Neural cell (in vitro differentiated cells): ENCODE data around the gene ADGRB3. TPM values are rescaled to one million over a fixed set of nuclear protein-coding genes. Genes with fewer than 3 reads are reported as not detected.

Experiments used
- H2AFZ ChIP-seq: fragments of 200-600, 300-800 bp; sonication (generic), shearing (Covaris generic); 2 replicates; pipeline ENCODE4 v1.6.0; 2014; ENCODE audit warnings: low read depth, mild to moderate bottlenecking, antibody characterized with exemption, low read length, moderate library complexity
- H3F3A ChIP-seq: fragments of 200-600 bp; shearing (Covaris generic); 2 replicates; pipeline ENCODE4 v1.6.1; 2016; ENCODE audit warnings: mild to moderate bottlenecking, moderate library complexity, mixed read lengths, antibody characterized with exemption, low read length; ENCODE audit not compliant: insufficient read depth, poor library complexity, severe bottlenecking
- H3K27ac ChIP-seq: fragments of 200-600, 300-800 bp; sonication (generic), shearing (Covaris generic); 2 replicates; pipeline ENCODE4 v1.5.1; 2014; ENCODE audit warnings: mild to moderate bottlenecking, low read length, moderate library complexity
- H3K27me3 ChIP-seq: fragments of 300-800, 200-600 bp; sonication (generic), shearing (Covaris generic); 2 replicates; pipeline ENCODE4 v1.6.0; 2014; ENCODE audit warnings: mild to moderate bottlenecking, low read depth, low read length, moderate library complexity; ENCODE audit not compliant: insufficient read depth
- H3K36me3 ChIP-seq: fragments of 300-800, 200-600 bp; sonication (generic), shearing (Covaris generic); 2 replicates; pipeline ENCODE4 v1.5.1; 2014; ENCODE audit warnings: mild to moderate bottlenecking, antibody characterized with exemption, low read length, moderate library complexity; ENCODE audit not compliant: insufficient read depth
- H3K4me2 ChIP-seq: fragments of 300-800, 200-600 bp; sonication (generic), shearing (Covaris generic); 2 replicates; pipeline ENCODE4 v1.6.0; 2014; ENCODE audit warnings: mild to moderate bottlenecking, low read length
- H3K4me3 ChIP-seq: fragments of 300-800, 200-600 bp; sonication (generic), shearing (Covaris generic); 2 replicates; pipeline ENCODE4 v1.5.1; 2014; ENCODE audit warnings: mild to moderate bottlenecking, low read length, moderate library complexity
- H3K79me2 ChIP-seq: fragments of 200-600 bp; shearing (Covaris generic); replicated peaks from 2 replicates; pipeline ENCODE4 v1.6.0; 2014; ENCODE audit warnings: mild to moderate bottlenecking, low read length, moderate library complexity; ENCODE audit not compliant: insufficient read depth
- H3K9ac ChIP-seq: fragments of 300-800, 200-600 bp; sonication (generic), shearing (Covaris generic); 2 replicates; pipeline ENCODE4 v1.6.1; 2016; ENCODE audit warnings: mild to moderate bottlenecking, low read length, mixed read lengths
- H3K9me2 ChIP-seq: fragments of 200-600 bp; shearing (Covaris generic); 2 replicates; pipeline ENCODE4 v1.6.1; 2016; ENCODE audit warnings: mild to moderate bottlenecking, low read length, mixed read lengths; ENCODE audit not compliant: insufficient read depth
- H3K9me3 ChIP-seq: fragments of 200-600, 300-800 bp; sonication (generic), shearing (Covaris generic); 2 replicates; pipeline ENCODE4 v1.6.1; 2016; ENCODE audit warnings: mild to moderate bottlenecking, mixed run types, low read length, moderate library complexity, mixed read lengths
- H4K20me1 ChIP-seq: fragments of 200-600 bp; shearing (Covaris generic); 2 replicates; pipeline ENCODE4 v1.6.1; 2016; ENCODE audit warnings: mild to moderate bottlenecking, mixed run types; ENCODE audit not compliant: insufficient read depth
- CTCF ChIP-seq: fragments of 450-650 bp; IDR thresholded peaks from 2 replicates; pipeline ENCODE4 v1.5.1; 2014; ENCODE audit warnings: antibody characterized with exemption, mild to moderate bottlenecking, moderate library complexity; ENCODE audit not compliant: poor library complexity, severe bottlenecking
- EP300 ChIP-seq: fragments of 450-650 bp; conservative IDR thresholded peaks from 2 replicates; pipeline ENCODE4 v1.6.1; 2014; ENCODE audit warnings: antibody characterized with exemption, mild to moderate bottlenecking, moderate library complexity; ENCODE audit not compliant: poor library complexity, severe bottlenecking
- EZH2 ChIP-seq: fragments of 200-600, 300-800 bp; shearing (Covaris generic), sonication (generic); IDR thresholded peaks from 2 replicates; pipeline ENCODE4 v1.6.1; 2014; ENCODE audit warnings: antibody characterized with exemption, low read length, borderline replicate concordance, mild to moderate bottlenecking; ENCODE audit not compliant: insufficient read depth, poor library complexity, severe bottlenecking
- MXI1 ChIP-seq: fragments of 450-650 bp; conservative IDR thresholded peaks from 2 replicates; pipeline ENCODE4 v1.6.1; 2014; ENCODE audit warnings: antibody characterized with exemption, mild to moderate bottlenecking; ENCODE audit not compliant: poor library complexity, severe bottlenecking
- POLR2AphosphoS5 ChIP-seq: IDR thresholded peaks from 2 replicates; pipeline ENCODE4 v1.6.1; 2012
- RAD21 ChIP-seq: fragments of 450-650 bp; conservative IDR thresholded peaks from 2 replicates; pipeline ENCODE4 v1.6.1; 2014; ENCODE audit warnings: antibody characterized with exemption, mild to moderate bottlenecking, moderate library complexity
- SMC3 ChIP-seq: fragments of 450-650 bp; conservative IDR thresholded peaks from 2 replicates; pipeline ENCODE4 v1.6.1; 2014; ENCODE audit warnings: antibody characterized with exemption, mild to moderate bottlenecking, moderate library complexity; ENCODE audit not compliant: poor library complexity
- TAF1 ChIP-seq: IDR thresholded peaks from 2 replicates; pipeline ENCODE4 v1.6.1; 2012; ENCODE audit warnings: low read depth
- polyA plus RNA-seq: library from polyadenylated mRNA; depleted of rRNA; stranded (reverse); fragments of >200 nt; gene quantifications from 2 replicates; pipeline ENCODE4 v1.2.3, GENCODE V29; 2014
- TF ChIP-seq, protein P1 (sequence below): IDR thresholded peaks from 2 replicates; pipeline ENCODE4 v1.6.1; 2012; ENCODE audit warnings: borderline replicate concordance

Gene ADGRB3
- polyA plus RNA-seq, 1 donor from 2014 or later = 66.5 TPM

- Histone ChIP-seq H3K27me3 (no peaks in the 10 kb centered on the region), H3K9me3 (no peaks in the 10 kb centered on the region), H2AFZ (no peak overlapping the region), H3K36me3 (no peaks in the 10 kb centered on the region), H4K20me1 (no peaks in the 10 kb centered on the region), H3F3A (peaks cover 4% of the 10 kb centered on the region), H3K4me2 (no peak overlapping the region), H3K9ac (no peak overlapping the region), H3K9me2 (no peaks in the 10 kb centered on the region), H3K27ac (no peak overlapping the region), H3K79me2 (no peaks in the 10 kb centered on the region), H3K4me3 (no peak overlapping the region)
- TF ChIP-seq SMC3 = no peak
- TF ChIP-seq POLR2AphosphoS5 = no peak
- no peak for TF ChIP-seq EZH2
- no peak for TF ChIP-seq TAF1
- TF ChIP-seq EP300 = no peak
- TF ChIP-seq, protein P1, sequence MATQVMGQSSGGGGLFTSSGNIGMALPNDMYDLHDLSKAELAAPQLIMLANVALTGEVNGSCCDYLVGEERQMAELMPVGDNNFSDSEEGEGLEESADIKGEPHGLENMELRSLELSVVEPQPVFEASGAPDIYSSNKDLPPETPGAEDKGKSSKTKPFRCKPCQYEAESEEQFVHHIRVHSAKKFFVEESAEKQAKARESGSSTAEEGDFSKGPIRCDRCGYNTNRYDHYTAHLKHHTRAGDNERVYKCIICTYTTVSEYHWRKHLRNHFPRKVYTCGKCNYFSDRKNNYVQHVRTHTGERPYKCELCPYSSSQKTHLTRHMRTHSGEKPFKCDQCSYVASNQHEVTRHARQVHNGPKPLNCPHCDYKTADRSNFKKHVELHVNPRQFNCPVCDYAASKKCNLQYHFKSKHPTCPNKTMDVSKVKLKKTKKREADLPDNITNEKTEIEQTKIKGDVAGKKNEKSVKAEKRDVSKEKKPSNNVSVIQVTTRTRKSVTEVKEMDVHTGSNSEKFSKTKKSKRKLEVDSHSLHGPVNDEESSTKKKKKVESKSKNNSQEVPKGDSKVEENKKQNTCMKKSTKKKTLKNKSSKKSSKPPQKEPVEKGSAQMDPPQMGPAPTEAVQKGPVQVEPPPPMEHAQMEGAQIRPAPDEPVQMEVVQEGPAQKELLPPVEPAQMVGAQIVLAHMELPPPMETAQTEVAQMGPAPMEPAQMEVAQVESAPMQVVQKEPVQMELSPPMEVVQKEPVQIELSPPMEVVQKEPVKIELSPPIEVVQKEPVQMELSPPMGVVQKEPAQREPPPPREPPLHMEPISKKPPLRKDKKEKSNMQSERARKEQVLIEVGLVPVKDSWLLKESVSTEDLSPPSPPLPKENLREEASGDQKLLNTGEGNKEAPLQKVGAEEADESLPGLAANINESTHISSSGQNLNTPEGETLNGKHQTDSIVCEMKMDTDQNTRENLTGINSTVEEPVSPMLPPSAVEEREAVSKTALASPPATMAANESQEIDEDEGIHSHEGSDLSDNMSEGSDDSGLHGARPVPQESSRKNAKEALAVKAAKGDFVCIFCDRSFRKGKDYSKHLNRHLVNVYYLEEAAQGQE = no peak
- TF ChIP-seq CTCF = no peak
- no peak for TF ChIP-seq MXI1
- TF ChIP-seq RAD21 = no peak
Observed at GRCh38 chr6:69314001-69314400, 678.9 kb downstream of the ADGRB3 start.

GRCh38 chr6:69314531-69314930 lies 679.4 kb downstream of the ADGRB3 start:
- Histone ChIP-seq H3K36me3 (no peaks in the 10 kb centered on the region), H3K27ac (no peak overlapping the region), H3K9me3 (no peaks in the 10 kb centered on the region), H3K9ac (no peak overlapping the region), H3K27me3 (no peaks in the 10 kb centered on the region), H3K4me3 (no peak overlapping the region), H3K9me2 (no peaks in the 10 kb centered on the region), H3K79me2 (no peaks in the 10 kb centered on the region), H2AFZ (no peak overlapping the region), H3K4me2 (no peak overlapping the region), H3F3A (peaks cover 4% of the 10 kb centered on the region), H4K20me1 (no peaks in the 10 kb centered on the region)
- no peak for TF ChIP-seq TAF1
- TF ChIP-seq CTCF = no peak
- no peak for TF ChIP-seq RAD21
- no peak for TF ChIP-seq SMC3
- TF ChIP-seq EP300 = no peak
- TF ChIP-seq EZH2 = no peak
- TF ChIP-seq POLR2AphosphoS5 = no peak
- TF ChIP-seq, protein P1 = no peak
- TF ChIP-seq MXI1 = no peak
